NT2/D1 (cell line): Measurements from ENCODE around the gene ALG14.

ENCODE experiments used
- SUZ12 ChIP-seq: IDR thresholded peaks from 2 replicates; pipeline ENCODE4 v1.6.1; 2011; ENCODE audit not compliant: insufficient read length, insufficient read depth; ENCODE audit errors: extremely low read depth
- YY1 ChIP-seq: IDR thresholded peaks from 2 replicates; pipeline ENCODE4 v1.6.1; 2011; ENCODE audit not compliant: insufficient read length, insufficient read depth
- ZNF274 ChIP-seq: IDR thresholded peaks from 2 replicates; pipeline ENCODE4 v1.6.1; 2011; ENCODE audit warnings: mild to moderate bottlenecking, low read depth, low read length

DNA sequence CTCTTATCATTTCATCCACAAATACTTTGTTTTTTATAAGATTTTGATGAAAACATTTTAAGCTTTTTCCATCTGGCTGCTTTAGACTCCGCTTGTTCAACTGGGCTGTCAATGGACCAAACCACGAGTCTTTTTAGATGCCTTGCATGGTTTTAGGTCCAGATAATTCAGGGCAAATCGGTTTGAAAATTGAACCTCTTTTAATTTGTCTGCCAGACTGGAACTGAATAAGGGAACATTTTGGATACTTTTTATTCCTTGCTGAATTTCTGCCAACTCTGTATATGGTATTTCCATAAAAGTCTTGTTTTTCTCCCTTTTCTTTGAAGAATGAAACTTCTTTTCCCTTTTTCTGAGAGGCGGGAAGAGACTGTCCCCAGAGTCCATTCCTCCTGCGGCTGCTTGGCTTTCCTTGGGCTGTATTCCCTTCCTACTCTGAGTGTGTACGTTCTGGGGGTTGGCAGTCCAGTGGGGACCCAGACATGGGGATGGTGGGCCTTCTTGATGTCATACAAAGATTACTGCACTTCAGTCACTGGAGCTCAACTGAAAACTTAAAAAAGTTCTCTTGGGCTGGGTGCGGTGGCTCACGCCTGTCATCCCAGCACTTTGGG, 99.3 kb downstream of the ALG14 start:
- TF ChIP-seq YY1, result no peak
- TF ChIP-seq ZNF274, result no peak
- no peak for TF ChIP-seq SUZ12
